SK-N-SH (cell line): ENCODE measurements around the gene TOX2. TPM values are rescaled to one million over a fixed set of nuclear protein-coding genes. Genes with fewer than 3 reads are reported as not detected.

ENCODE experiments used
- CTCF ChIA-PET: fragments of 300-600, 350-600 bp; formaldehyde crosslinking; extraction: SDS; loops from one replicate; lab custom pipeline; 2021; lab: Yijun Ruan, JAX
- POLR2A ChIA-PET: fragments of 350-600 bp; sonication (Branson Sonifier 250); formaldehyde crosslinking; extraction: SDS; loops from one replicate; lab custom pipeline; 2020; ENCODE audit warnings: antibody characterized with exemption, inconsistent platforms; lab: Yijun Ruan, JAX
- DNase-seq: peaks from one replicate; pipeline ENCODE4 v3.0.0; 2012
- H2AFZ ChIP-seq: fragments of 200-600 bp; sonication (generic); 2 replicates; pipeline ENCODE4 v1.8.1; 2016; ENCODE audit warnings: antibody characterized with exemption, mild to moderate bottlenecking, low read depth
- H3F3A ChIP-seq: fragments of 200-600 bp; sonication (generic); replicated peaks from 2 replicates; pipeline ENCODE3; 2016; ENCODE audit warnings: antibody characterized with exemption, mild to moderate bottlenecking; ENCODE audit not compliant: insufficient read depth
- H3K27ac ChIP-seq, 2 experiments: fragments of 200-500 bp in 1 of 2; fragments of 200-600 bp in 1 of 2; sonication (Bioruptor generic) in 1 of 2; sonication (generic), shearing (Covaris generic) in 1 of 2; 2 replicates each; pipeline versions ENCODE4 v1.5.1 to v1.6.1; 2014 to 2016; ENCODE audit warnings: low read depth in 2 of 2, inconsistent platforms in 1 of 2, low read length in 1 of 2, mild to moderate bottlenecking in 1 of 2, mixed read lengths in 1 of 2
- H3K27me3 ChIP-seq: fragments of 200-600 bp; sonication (generic), shearing (Covaris generic); 2 replicates; pipeline ENCODE4 v1.6.1; 2016; ENCODE audit warnings: mixed run types; ENCODE audit not compliant: insufficient read depth
- H3K36me3 ChIP-seq, 2 experiments: fragments of 200-500 bp in 1 of 2; fragments of 200-600 bp in 1 of 2; sonication (Bioruptor generic) in 1 of 2; sonication (generic) in 1 of 2; replicated peaks in 1 of 2; 2 replicates each; pipeline versions ENCODE3 to v1.5.1; 2014 to 2016; ENCODE audit warnings: low read length in 1 of 2, mild to moderate bottlenecking in 1 of 2; ENCODE audit not compliant: insufficient read depth in 2 of 2, control insufficient read depth in 1 of 2
- H3K4me1 ChIP-seq, 2 experiments: fragments of 200-500 bp in 1 of 2; fragments of 200-600 bp in 1 of 2; sonication (Bioruptor generic) in 1 of 2; sonication (generic), shearing (Covaris generic) in 1 of 2; 2 replicates each; pipeline versions ENCODE4 v1.5.1 to v1.6.1; 2014 to 2016; ENCODE audit warnings: low read depth in 1 of 2, low read length in 1 of 2, mixed run types in 1 of 2; ENCODE audit not compliant: insufficient read depth in 2 of 2, control insufficient read depth in 1 of 2
- H3K4me2 ChIP-seq: fragments of 200-600 bp; sonication (generic), shearing (Covaris generic); 2 replicates; pipeline ENCODE4 v1.6.1; 2017; ENCODE audit warnings: mixed run types
- H3K4me3 ChIP-seq, 2 experiments: fragments of 200-500 bp in 1 of 2; fragments of 200-600 bp in 1 of 2; sonication (Bioruptor generic) in 1 of 2; sonication (generic), shearing (Covaris generic) in 1 of 2; 2 replicates each; pipeline versions ENCODE4 v1.5.1 to v1.8.1; 2014 to 2016; ENCODE audit warnings: low read depth in 2 of 2, inconsistent platforms in 1 of 2, low read length in 1 of 2, mild to moderate bottlenecking in 1 of 2, mixed read lengths in 1 of 2, moderate library complexity in 1 of 2
- H3K79me2 ChIP-seq: fragments of 200-600 bp; sonication (generic); 2 replicates; pipeline ENCODE4 v1.8.1; 2017; ENCODE audit warnings: mild to moderate bottlenecking; ENCODE audit not compliant: insufficient read depth
- H3K9ac ChIP-seq: fragments of 200-600 bp; sonication (generic); 2 replicates; pipeline ENCODE4 v1.6.1; 2017; ENCODE audit warnings: mixed run types
- H3K9me2 ChIP-seq: fragments of 200-600 bp; sonication (generic); 2 replicates; pipeline ENCODE4 v1.6.1; 2017; ENCODE audit warnings: mixed run types
- H3K9me3 ChIP-seq: fragments of 200-600 bp; sonication (generic); 2 replicates; pipeline ENCODE4 v1.6.1; 2017; ENCODE audit warnings: mixed run types, mild to moderate bottlenecking, moderate library complexity
- H4K20me1 ChIP-seq: fragments of 200-600 bp; sonication (generic); 2 replicates; pipeline ENCODE4 v1.6.1; 2017; ENCODE audit warnings: mild to moderate bottlenecking, mixed run types; ENCODE audit not compliant: insufficient read depth
- CHD2 ChIP-seq: fragments of 150-350 bp; IDR thresholded peaks from 2 replicates; pipeline ENCODE4 v1.6.1; 2018; ENCODE audit warnings: low read length; ENCODE audit not compliant: partially characterized antibody
- CTCF ChIP-seq: fragments of 200-600 bp; sonication (generic); IDR thresholded peaks from 2 replicates; pipeline ENCODE4 v1.6.1; 2017; ENCODE audit warnings: antibody characterized with exemption, mild to moderate bottlenecking, moderate library complexity
- ELF1 ChIP-seq: IDR thresholded peaks from 2 replicates; pipeline ENCODE4 v1.4.0; 2012
- JUND ChIP-seq: IDR thresholded peaks from 2 replicates; pipeline ENCODE4 v1.4.0; 2012
- MEF2A ChIP-seq: IDR thresholded peaks from 2 replicates; pipeline ENCODE4 v1.4.0; 2012; ENCODE audit warnings: low read depth, borderline replicate concordance
- MXI1 ChIP-seq: IDR thresholded peaks from 2 replicates; pipeline ENCODE4 v1.6.1; 2012; ENCODE audit warnings: mild to moderate bottlenecking, low read depth, low read length, improper control_type of control experiment
- PBX3 ChIP-seq: IDR thresholded peaks from 2 replicates; pipeline ENCODE4; 2012
- POLR2AphosphoS5 ChIP-seq: IDR thresholded peaks from 2 replicates; pipeline ENCODE4 v1.6.1; 2012; ENCODE audit warnings: low read depth, low read length
- RAD21 ChIP-seq: IDR thresholded peaks from 2 replicates; pipeline ENCODE4 v1.6.1; 2012; ENCODE audit warnings: mild to moderate bottlenecking, low read length
- REST ChIP-seq: IDR thresholded peaks from 2 replicates; pipeline ENCODE4 v1.6.1; 2012; ENCODE audit warnings: mild to moderate bottlenecking, low read depth, low read length, moderate library complexity
- RXRA ChIP-seq: IDR thresholded peaks from 2 replicates; pipeline ENCODE4 v1.4.0; 2012; ENCODE audit warnings: low read depth, mild to moderate bottlenecking, borderline replicate concordance
- SMC3 ChIP-seq: IDR thresholded peaks from 2 replicates; pipeline ENCODE4 v1.6.1; 2012; ENCODE audit warnings: low read depth, low read length, improper control_type of control experiment
- TAF1 ChIP-seq: IDR thresholded peaks from 2 replicates; pipeline ENCODE4 v1.6.1; 2012; ENCODE audit warnings: low read depth, mild to moderate bottlenecking, low read length, moderate library complexity, borderline replicate concordance
- TCF12 ChIP-seq: IDR thresholded peaks from 2 replicates; pipeline ENCODE4 v1.4.0; 2012
- USF2 ChIP-seq: fragments of 150-350 bp; IDR thresholded peaks from 2 replicates; pipeline ENCODE4 v1.6.1; 2017; ENCODE audit warnings: antibody characterized with exemption, low read length, low read depth, borderline replicate concordance
- WGBS: methylation state at CpG from one replicate; pipeline ENCODE4 v1.1.6; 2017; ENCODE audit warnings: low lambda C conversion rate; 5-methylcytosine and 5-hydroxymethylcytosine counted together
- polyA plus RNA-seq, 3 experiments: library from polyadenylated mRNA; depleted of rRNA; stranded (reverse); fragments of >200 nt; gene quantifications; 2 replicates each; pipeline ENCODE4 v1.2.3, GENCODE V29; 2012

Gene TOX2
- polyA plus RNA-seq, 1 of the 3 experiments (the other 2 are of a cell fraction), result 15.4 TPM

GRCh38 chr20:44028003-44028730 is 113.5 kb downstream of the TOX2 start:
- 89% methylated on average over 6 of the region's 7 CpGs for WGBS
- Histone ChIP-seq H3K36me3 (no peaks in the 10 kb centered on the region), H3K79me2 (no peaks in the 10 kb centered on the region), H4K20me1 (no peaks in the 10 kb centered on the region), H3F3A (no peaks in the 10 kb centered on the region), H3K9me2 (no peaks in the 10 kb centered on the region), H3K27ac (no peak overlapping the region), H3K4me1 (peaks cover 0 to 53% of the 10 kb centered on the region in 2 experiments; a peak in 2 of 4 replicates), H3K9me3 (no peaks in the 10 kb centered on the region), H3K4me2 (no peak overlapping the region), H3K9ac (no peak overlapping the region), H3K27me3 (no peaks in the 10 kb centered on the region), H2AFZ (no peak overlapping the region)
- CTCF ChIA-PET, result interaction anchor here (0.8 to 1.4 kb wide), 3 partner anchors 52 to 278 kb away, joined by 3 to 6 read pairs (median 3); no protein-coding TSS in a partner anchor
- DNase-seq, result no peak
- POLR2A ChIA-PET, result interaction anchor here (1.0 kb wide), 1 partner anchor 11 kb away, joined by 3 read pairs; no protein-coding TSS in a partner anchor
- no peak for TF ChIP-seq MXI1
- no peak for TF ChIP-seq TCF12
- no peak for TF ChIP-seq ELF1
- no peak for TF ChIP-seq CTCF
- TF ChIP-seq JUND, result no peak
- TF ChIP-seq RXRA, result no peak
- TF ChIP-seq REST, result no peak
- TF ChIP-seq PBX3, result no peak
- TF ChIP-seq USF2, result no peak
- no peak for TF ChIP-seq RAD21
- no peak for TF ChIP-seq CHD2
- no peak for TF ChIP-seq TAF1
- TF ChIP-seq MEF2A, result no peak
- no peak for TF ChIP-seq POLR2AphosphoS5
- no peak for TF ChIP-seq SMC3
- TF ChIP-seq, all 33 proteins: peak for 0
- H3K4me3 ChIP-seq, result no peak overlapping the region
